ENCODE results near the gene EIF3D. TPM values are rescaled to one million over a fixed set of nuclear protein-coding genes. Genes with fewer than 3 reads are reported as not detected.

The EIF3D gene
- total RNA-seq, 1 experiment from 2014 or later = 237 TPM

DNA sequence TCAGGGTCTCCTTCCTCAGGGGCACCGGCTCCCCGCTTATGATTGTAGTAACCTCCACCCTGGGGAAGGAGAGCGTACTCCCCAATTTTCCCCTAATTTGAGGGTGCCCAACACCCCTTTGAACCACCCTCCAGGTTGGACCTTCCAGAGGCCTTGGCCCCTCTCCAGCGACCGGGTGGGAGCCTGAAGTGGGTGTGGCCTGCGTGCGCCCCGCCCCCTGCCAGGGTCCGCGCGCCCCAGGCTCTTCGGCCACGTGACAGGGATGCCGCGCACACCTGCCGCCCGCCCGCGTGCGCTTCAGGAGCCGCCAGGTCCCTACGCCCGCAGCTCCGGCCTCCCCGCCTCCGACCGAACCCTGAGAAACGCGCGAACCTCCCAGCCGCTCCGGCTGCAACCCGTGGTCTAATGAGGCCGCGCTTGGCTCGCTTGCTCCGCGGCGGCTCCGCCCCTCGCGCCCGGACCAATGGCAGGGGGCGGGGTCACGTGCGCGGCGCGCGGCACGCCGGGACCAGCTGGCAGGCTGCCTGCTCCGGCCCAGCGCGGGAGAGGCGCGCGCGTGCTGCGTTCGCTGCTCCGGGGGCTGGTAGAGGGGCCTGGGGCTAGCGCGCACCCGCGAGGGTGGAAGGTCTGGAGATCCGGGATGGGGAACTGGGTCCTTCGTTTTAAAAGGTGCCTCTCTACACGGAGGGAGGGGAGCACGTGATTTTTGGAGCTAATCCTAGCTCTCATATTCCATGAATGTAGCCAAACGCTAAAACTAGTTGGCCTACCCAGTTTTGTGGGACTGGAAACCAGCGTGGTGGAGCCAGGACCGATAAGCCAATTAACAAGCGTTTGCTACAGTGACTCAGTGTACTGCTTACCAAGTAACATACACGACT, 22.1 kb downstream of the EIF3D start, which contains the start of gene FOXRED2:
TSS of gene FOXRED2 (minus strand) at position 404 of the 881 bp plus-strand sequence. CDS start 618 bp downstream, outside the sequence.
- peak; percentile 77 for ATAC-seq
- Mint-ChIP-seq H3K4me3 (peak within 1 kb of the TSS; percentile 52), H3K9me3 (peaks cover 5% of the 10 kb centered on the region), H3K36me3 (peaks cover 40% of the 10 kb centered on the region), H3K27ac (no peak within 1 kb of the TSS; the same call in 1 of the 2 replicates), H3K4me1 (peaks cover 4% of the 10 kb centered on the region; the same call in 1 of the 2 replicates), H3K27me3 (ENCODE audit: low read depth) (peaks cover 19% of the 10 kb centered on the region)
- CTCF ChIA-PET = interaction anchor here (0.8 to 1.5 kb wide), 6 partner anchors 20 to 349 kb away, joined by 3 to 8 read pairs (median 4); no protein-coding TSS in a partner anchor
- peak; percentile 90 for DNase-seq (ENCODE audit: low spot score)
- POLR2A ChIA-PET = interaction anchor here (0.5 to 1.3 kb wide), 4 partner anchors 22 to 65 kb away, joined by 3 to 5 read pairs (median 4); partner anchors contain the start of genes EIF3D and TXN2
- TF ChIP-seq, protein P1, sequence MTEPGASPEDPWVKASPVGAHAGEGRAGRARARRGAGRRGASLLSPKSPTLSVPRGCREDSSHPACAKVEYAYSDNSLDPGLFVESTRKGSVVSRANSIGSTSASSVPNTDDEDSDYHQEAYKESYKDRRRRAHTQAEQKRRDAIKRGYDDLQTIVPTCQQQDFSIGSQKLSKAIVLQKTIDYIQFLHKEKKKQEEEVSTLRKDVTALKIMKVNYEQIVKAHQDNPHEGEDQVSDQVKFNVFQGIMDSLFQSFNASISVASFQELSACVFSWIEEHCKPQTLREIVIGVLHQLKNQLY (CRISPR knock-in tag; IDR thresholded peaks at IDR 0.05) = 0 out of 2 replicates have a peak, but pooled peaks have one; percentile 27
- peak; percentile 98 for TF ChIP-seq ETV6 (CRISPR knock-in tag; IDR thresholded peaks at IDR 0.05)
- TF ChIP-seq GTF2I (CRISPR knock-in tag; conservative IDR thresholded peaks at IDR 0.05) = no peak
- no peak for TF ChIP-seq ZNF416 (CRISPR knock-in tag; IDR thresholded peaks at IDR 0.05)
- TF ChIP-seq, protein P2, sequence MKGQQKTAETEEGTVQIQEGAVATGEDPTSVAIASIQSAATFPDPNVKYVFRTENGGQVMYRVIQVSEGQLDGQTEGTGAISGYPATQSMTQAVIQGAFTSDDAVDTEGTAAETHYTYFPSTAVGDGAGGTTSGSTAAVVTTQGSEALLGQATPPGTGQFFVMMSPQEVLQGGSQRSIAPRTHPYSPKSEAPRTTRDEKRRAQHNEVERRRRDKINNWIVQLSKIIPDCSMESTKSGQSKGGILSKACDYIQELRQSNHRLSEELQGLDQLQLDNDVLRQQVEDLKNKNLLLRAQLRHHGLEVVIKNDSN (CRISPR knock-in tag; IDR thresholded peaks at IDR 0.05) = peak; percentile 94
- TF ChIP-seq CREB1 (CRISPR knock-in tag; IDR thresholded peaks at IDR 0.05) = peak; percentile 91
- TF ChIP-seq SOX15 (CRISPR knock-in tag; IDR thresholded peaks at IDR 0.05) = no peak
- peak; percentile 94; the same call in 1 of the 2 replicates for TF ChIP-seq ZBTB21 (CRISPR knock-in tag; IDR thresholded peaks at IDR 0.05; ENCODE audit: borderline replicate concordance)
- TF ChIP-seq GRHL2 (CRISPR knock-in tag; IDR thresholded peaks at IDR 0.05; ENCODE audit: insufficient replicate concordance, severe bottlenecking) = no peak
- peak; percentile 90 for TF ChIP-seq CREM (CRISPR knock-in tag; IDR thresholded peaks at IDR 0.05)
- peak; percentile 95 for TF ChIP-seq SMAD4 (CRISPR knock-in tag; IDR thresholded peaks at IDR 0.05)
- peak; percentile 99 for TF ChIP-seq TEAD1 (CRISPR knock-in tag; IDR thresholded peaks at IDR 0.05)
- TF ChIP-seq, protein P3, sequence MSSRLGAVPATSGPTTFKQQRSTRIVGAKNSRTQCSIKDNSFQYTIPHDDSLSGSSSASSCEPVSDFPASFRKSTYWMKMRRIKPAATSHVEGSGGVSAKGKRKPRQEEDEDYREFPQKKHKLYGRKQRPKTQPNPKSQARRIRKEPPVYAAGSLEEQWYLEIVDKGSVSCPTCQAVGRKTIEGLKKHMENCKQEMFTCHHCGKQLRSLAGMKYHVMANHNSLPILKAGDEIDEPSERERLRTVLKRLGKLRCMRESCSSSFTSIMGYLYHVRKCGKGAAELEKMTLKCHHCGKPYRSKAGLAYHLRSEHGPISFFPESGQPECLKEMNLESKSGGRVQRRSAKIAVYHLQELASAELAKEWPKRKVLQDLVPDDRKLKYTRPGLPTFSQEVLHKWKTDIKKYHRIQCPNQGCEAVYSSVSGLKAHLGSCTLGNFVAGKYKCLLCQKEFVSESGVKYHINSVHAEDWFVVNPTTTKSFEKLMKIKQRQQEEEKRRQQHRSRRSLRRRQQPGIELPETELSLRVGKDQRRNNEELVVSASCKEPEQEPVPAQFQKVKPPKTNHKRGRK (CRISPR knock-in tag; IDR thresholded peaks at IDR 0.05; ENCODE audit: borderline replicate concordance) = no peak
- TF ChIP-seq RORB (CRISPR knock-in tag; IDR thresholded peaks at IDR 0.05) = no peak
- TF ChIP-seq, protein P4, sequence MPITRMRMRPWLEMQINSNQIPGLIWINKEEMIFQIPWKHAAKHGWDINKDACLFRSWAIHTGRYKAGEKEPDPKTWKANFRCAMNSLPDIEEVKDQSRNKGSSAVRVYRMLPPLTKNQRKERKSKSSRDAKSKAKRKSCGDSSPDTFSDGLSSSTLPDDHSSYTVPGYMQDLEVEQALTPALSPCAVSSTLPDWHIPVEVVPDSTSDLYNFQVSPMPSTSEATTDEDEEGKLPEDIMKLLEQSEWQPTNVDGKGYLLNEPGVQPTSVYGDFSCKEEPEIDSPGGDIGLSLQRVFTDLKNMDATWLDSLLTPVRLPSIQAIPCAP (CRISPR knock-in tag; IDR thresholded peaks at IDR 0.05) = peak; percentile 96
- peak; percentile 95 for TF ChIP-seq IRF2 (CRISPR knock-in tag; IDR thresholded peaks at IDR 0.05; ENCODE audit: borderline replicate concordance, low read depth)
- TF ChIP-seq, protein P5, sequence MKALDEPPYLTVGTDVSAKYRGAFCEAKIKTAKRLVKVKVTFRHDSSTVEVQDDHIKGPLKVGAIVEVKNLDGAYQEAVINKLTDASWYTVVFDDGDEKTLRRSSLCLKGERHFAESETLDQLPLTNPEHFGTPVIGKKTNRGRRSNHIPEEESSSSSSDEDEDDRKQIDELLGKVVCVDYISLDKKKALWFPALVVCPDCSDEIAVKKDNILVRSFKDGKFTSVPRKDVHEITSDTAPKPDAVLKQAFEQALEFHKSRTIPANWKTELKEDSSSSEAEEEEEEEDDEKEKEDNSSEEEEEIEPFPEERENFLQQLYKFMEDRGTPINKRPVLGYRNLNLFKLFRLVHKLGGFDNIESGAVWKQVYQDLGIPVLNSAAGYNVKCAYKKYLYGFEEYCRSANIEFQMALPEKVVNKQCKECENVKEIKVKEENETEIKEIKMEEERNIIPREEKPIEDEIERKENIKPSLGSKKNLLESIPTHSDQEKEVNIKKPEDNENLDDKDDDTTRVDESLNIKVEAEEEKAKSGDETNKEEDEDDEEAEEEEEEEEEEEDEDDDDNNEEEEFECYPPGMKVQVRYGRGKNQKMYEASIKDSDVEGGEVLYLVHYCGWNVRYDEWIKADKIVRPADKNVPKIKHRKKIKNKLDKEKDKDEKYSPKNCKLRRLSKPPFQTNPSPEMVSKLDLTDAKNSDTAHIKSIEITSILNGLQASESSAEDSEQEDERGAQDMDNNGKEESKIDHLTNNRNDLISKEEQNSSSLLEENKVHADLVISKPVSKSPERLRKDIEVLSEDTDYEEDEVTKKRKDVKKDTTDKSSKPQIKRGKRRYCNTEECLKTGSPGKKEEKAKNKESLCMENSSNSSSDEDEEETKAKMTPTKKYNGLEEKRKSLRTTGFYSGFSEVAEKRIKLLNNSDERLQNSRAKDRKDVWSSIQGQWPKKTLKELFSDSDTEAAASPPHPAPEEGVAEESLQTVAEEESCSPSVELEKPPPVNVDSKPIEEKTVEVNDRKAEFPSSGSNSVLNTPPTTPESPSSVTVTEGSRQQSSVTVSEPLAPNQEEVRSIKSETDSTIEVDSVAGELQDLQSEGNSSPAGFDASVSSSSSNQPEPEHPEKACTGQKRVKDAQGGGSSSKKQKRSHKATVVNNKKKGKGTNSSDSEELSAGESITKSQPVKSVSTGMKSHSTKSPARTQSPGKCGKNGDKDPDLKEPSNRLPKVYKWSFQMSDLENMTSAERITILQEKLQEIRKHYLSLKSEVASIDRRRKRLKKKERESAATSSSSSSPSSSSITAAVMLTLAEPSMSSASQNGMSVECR (CRISPR knock-in tag; IDR thresholded peaks at IDR 0.05; ENCODE audit: borderline replicate concordance) = peak; percentile 99
- TF ChIP-seq, protein P6, sequence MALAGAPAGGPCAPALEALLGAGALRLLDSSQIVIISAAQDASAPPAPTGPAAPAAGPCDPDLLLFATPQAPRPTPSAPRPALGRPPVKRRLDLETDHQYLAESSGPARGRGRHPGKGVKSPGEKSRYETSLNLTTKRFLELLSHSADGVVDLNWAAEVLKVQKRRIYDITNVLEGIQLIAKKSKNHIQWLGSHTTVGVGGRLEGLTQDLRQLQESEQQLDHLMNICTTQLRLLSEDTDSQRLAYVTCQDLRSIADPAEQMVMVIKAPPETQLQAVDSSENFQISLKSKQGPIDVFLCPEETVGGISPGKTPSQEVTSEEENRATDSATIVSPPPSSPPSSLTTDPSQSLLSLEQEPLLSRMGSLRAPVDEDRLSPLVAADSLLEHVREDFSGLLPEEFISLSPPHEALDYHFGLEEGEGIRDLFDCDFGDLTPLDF (CRISPR knock-in tag; IDR thresholded peaks at IDR 0.05) = peak; percentile 95
- TF ChIP-seq NFE2L1 (CRISPR knock-in tag; IDR thresholded peaks at IDR 0.05) = peak; percentile 95
- TF ChIP-seq, protein P7, sequence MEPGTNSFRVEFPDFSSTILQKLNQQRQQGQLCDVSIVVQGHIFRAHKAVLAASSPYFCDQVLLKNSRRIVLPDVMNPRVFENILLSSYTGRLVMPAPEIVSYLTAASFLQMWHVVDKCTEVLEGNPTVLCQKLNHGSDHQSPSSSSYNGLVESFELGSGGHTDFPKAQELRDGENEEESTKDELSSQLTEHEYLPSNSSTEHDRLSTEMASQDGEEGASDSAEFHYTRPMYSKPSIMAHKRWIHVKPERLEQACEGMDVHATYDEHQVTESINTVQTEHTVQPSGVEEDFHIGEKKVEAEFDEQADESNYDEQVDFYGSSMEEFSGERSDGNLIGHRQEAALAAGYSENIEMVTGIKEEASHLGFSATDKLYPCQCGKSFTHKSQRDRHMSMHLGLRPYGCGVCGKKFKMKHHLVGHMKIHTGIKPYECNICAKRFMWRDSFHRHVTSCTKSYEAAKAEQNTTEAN (CRISPR knock-in tag; IDR thresholded peaks at IDR 0.05) = peak; percentile 95
- TF ChIP-seq ZNF281 (CRISPR knock-in tag; IDR thresholded peaks at IDR 0.05) = peak; percentile 85

Measured in WTC11 (cell line).